HCT116 (cell line): ENCODE measurements around the gene CD24. TPM values are rescaled to one million over a fixed set of nuclear protein-coding genes. Genes with fewer than 3 reads are reported as not detected.

Experiments
- ATAC-seq: fragments of 200-7000 bp; cut with Tn5 transposase; 2 replicates; pipeline ENCODE4 v1.9.1; 2020; ENCODE audit warnings: mild to moderate bottlenecking, moderate library complexity
- BruUV-seq: library from RNA; stranded (reverse); fragments of 400-500 nt; replicated peaks from 2 replicates; lab custom pipeline; 2021; lab: Mats Ljungman, UMichigan
- CTCF ChIA-PET: fragments of 300-600 bp; sonication (Branson Sonifier 250); formaldehyde crosslinking; loops from one replicate; lab custom pipeline; 2021; ENCODE audit warnings: antibody characterized with exemption; lab: Charles Lee
- POLR2A ChIA-PET: fragments of 300-600, 350-600 bp; sonication (Branson Sonifier 250); formaldehyde crosslinking; loops from one replicate; lab custom pipeline; 2021; ENCODE audit warnings: antibody characterized with exemption; lab: Charles Lee
- RAD21 ChIA-PET, 2 experiments: fragments of 300-600 bp; sonication (Branson Sonifier 250); formaldehyde crosslinking; loops; one replicate each; lab custom pipeline; 2023; ENCODE audit warnings: low total read pairs in 2 of 2; ENCODE audit not compliant: uncharacterized antibody in 2 of 2, unreplicated experiment in 2 of 2, low non-redundant PET in 1 of 2; lab: Charles Lee
- DNase-seq: peaks from one replicate; pipeline ENCODE4 v3.0.0-alpha.2; 2010; ENCODE audit warnings: low read depth, low spot score
- H2AFZ ChIP-seq: fragments of 200-600 bp; shearing (Covaris generic), sonication (generic); 2 replicates; pipeline ENCODE4 v1.6.1; 2017; ENCODE audit warnings: low read depth, mixed run types, mixed read lengths, antibody characterized with exemption, low read length; ENCODE audit not compliant: poor library complexity, severe bottlenecking
- H3K27ac ChIP-seq: 2 replicates; pipeline ENCODE4 v1.5.1; 2012; ENCODE audit warnings: low read depth, low read length
- H3K27me3 ChIP-seq: fragments of 200-600 bp; sonication (generic); 2 replicates; pipeline ENCODE4 v1.6.1; 2016; ENCODE audit warnings: mixed run types, low read length, mixed read lengths; ENCODE audit not compliant: insufficient read depth
- H3K36me3 ChIP-seq, 2 experiments: fragments of 200-500 bp in 1 of 2; fragments of 200-600 bp in 1 of 2; sonication (Bioruptor generic) in 1 of 2; sonication (generic) in 1 of 2; 2 replicates each; pipeline versions ENCODE4 v1.5.1 to v1.6.1; 2014 to 2016; ENCODE audit warnings: low read length in 2 of 2, inconsistent platforms in 1 of 2, mixed read lengths in 1 of 2, mixed run types in 1 of 2; ENCODE audit not compliant: insufficient read depth in 2 of 2, control insufficient read depth in 1 of 2
- H3K4me1 ChIP-seq, 2 experiments: fragments of 200-600 bp in 1 of 2; sonication (generic) in 1 of 2; 2 replicates each; pipeline versions ENCODE4 v1.5.1 to v1.6.1; 2012 to 2017; ENCODE audit warnings: low read length in 2 of 2, inconsistent platforms in 1 of 2, mild to moderate bottlenecking in 1 of 2, mixed read lengths in 1 of 2, mixed run types in 1 of 2, moderate library complexity in 1 of 2; ENCODE audit not compliant: insufficient read depth in 2 of 2, control insufficient read depth in 1 of 2
- H3K4me2 ChIP-seq: fragments of 200-600 bp; sonication (generic); 2 replicates; pipeline ENCODE4 v1.6.1; 2017; ENCODE audit warnings: mixed run types, low read length, mixed read lengths
- H3K4me3 ChIP-seq, 2 experiments: fragments of 200-600 bp in 1 of 2; sonication (generic) in 1 of 2; replicated peaks in 1 of 2; 2 replicates each; pipeline ENCODE4 v1.5.1; 2011 to 2016; ENCODE audit warnings: low read length in 2 of 2, control low read depth in 1 of 2, low read depth in 1 of 2, mild to moderate bottlenecking in 1 of 2, mixed read lengths in 1 of 2, mixed run types in 1 of 2
- H3K79me2 ChIP-seq: fragments of 200-600 bp; sonication (generic); 2 replicates; pipeline ENCODE4 v1.6.1; 2017; ENCODE audit warnings: mild to moderate bottlenecking, mixed run types, low read length, moderate library complexity, mixed read lengths; ENCODE audit not compliant: insufficient read depth
- H3K9ac ChIP-seq: fragments of 200-600 bp; sonication (generic); 2 replicates; pipeline ENCODE4 v1.6.1; 2016; ENCODE audit warnings: low read length, mixed read lengths
- H3K9me2 ChIP-seq: fragments of 200-600 bp; sonication (generic), shearing (Covaris generic); 2 replicates; pipeline ENCODE4 v1.6.1; 2017; ENCODE audit warnings: mixed run types, mild to moderate bottlenecking, moderate library complexity; ENCODE audit not compliant: insufficient read depth
- H3K9me3 ChIP-seq, 2 experiments: fragments of 200-500 bp in 1 of 2; fragments of 200-600 bp in 1 of 2; sonication (Bioruptor generic) in 1 of 2; sonication (generic) in 1 of 2; 2 replicates each; pipeline ENCODE4 v1.6.1; 2014 to 2017; ENCODE audit warnings: low read length in 2 of 2, mixed read lengths in 2 of 2, inconsistent platforms in 1 of 2, low read depth in 1 of 2, mild to moderate bottlenecking in 1 of 2, mixed run types in 1 of 2, moderate library complexity in 1 of 2; ENCODE audit not compliant: control insufficient read depth in 1 of 2, insufficient read depth in 1 of 2
- H4K20me1 ChIP-seq: fragments of 200-600 bp; sonication (generic), shearing (Covaris generic); 2 replicates; pipeline ENCODE4 v1.6.1; 2017; ENCODE audit warnings: mixed run types, mild to moderate bottlenecking, moderate library complexity; ENCODE audit not compliant: insufficient read depth
- ATF3 ChIP-seq: IDR thresholded peaks from 2 replicates; pipeline ENCODE4 v1.6.1; 2012
- EGR1 ChIP-seq: IDR thresholded peaks from 2 replicates; pipeline ENCODE4 v1.6.1; 2012; ENCODE audit warnings: low read depth
- RAD21 ChIP-seq: IDR thresholded peaks from 2 replicates; pipeline ENCODE4 v1.6.1; 2012; ENCODE audit warnings: low read depth, mild to moderate bottlenecking
- REST ChIP-seq: IDR thresholded peaks from 2 replicates; pipeline ENCODE4 v1.6.1; 2012; ENCODE audit warnings: low read depth
- SRF ChIP-seq: IDR thresholded peaks from 2 replicates; pipeline ENCODE4 v1.6.1; 2012; ENCODE audit warnings: low read depth
- ZFX ChIP-seq: fragments of 450-650 bp; IDR thresholded peaks from 2 replicates; pipeline ENCODE4 v1.6.1; 2017
- ZNF274 ChIP-seq: fragments of 200-500 bp; sonication (Bioruptor generic); IDR thresholded peaks from 2 replicates; pipeline ENCODE4 v1.6.1; 2014; ENCODE audit warnings: mild to moderate bottlenecking, low read depth, low read length, inconsistent platforms
- intact Hi-C: fragments of 100-400 bp; cut with micrococcal nuclease; formaldehyde crosslinking; loops from 2 replicates; pipeline ENCODE4 v1.10.0; 2022
- total RNA-seq: library from RNA; stranded (reverse); gene quantifications from one replicate; pipeline ENCODE4 v1.2.1, GENCODE V29; 2021; ENCODE audit not compliant: unreplicated experiment
- TF ChIP-seq, protein P1 (sequence below): IDR thresholded peaks from 2 replicates; pipeline ENCODE4 v1.6.1; 2012

CD24 gene
- total RNA-seq, 1 experiment from 2014 or later: 7.3 TPM

DNA sequence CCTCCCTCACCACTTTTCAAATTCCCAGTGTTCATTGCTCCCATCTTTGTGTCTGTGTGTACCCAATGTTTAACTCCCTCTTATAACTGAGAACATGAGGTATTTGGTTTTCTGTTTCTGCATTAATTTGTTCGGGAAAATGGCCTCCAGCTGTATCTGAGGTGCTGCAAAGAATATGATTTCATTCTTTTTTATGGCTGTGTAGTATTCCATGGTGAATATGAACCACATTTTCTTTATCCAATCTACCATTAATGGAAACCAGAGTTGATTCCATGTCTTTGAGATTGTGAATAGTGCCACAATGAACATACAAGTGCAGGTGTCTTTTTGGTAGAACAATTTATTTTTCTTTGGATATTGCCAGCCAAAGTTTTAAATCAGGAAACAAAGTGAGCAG is 10.4 kb downstream of the CD24 start:
- RAD21 ChIA-PET: no interaction called here
- Histone ChIP-seq H3K4me1 (no peaks in the 10 kb centered on the region), H3K9ac (no peak overlapping the region), H3K36me3 (no peaks in the 10 kb centered on the region), H3K27ac (no peak overlapping the region), H3K4me3 (no peak overlapping the region), H3K9me2 (no peaks in the 10 kb centered on the region), H3K27me3 (no peaks in the 10 kb centered on the region), H3K4me2 (no peak overlapping the region), H4K20me1 (no peaks in the 10 kb centered on the region), H3K79me2 (no peaks in the 10 kb centered on the region), H2AFZ (no peak overlapping the region), H3K9me3 (no peaks in the 10 kb centered on the region)
- BruUV-seq: no TSS peak
- ATAC-seq (no peak), DNase-seq (no peak)
- POLR2A ChIA-PET: no interaction called here
- TF ChIP-seq SRF (no peak), RAD21 (no peak), REST (no peak), EGR1 (no peak), ZNF274 (no peak), ATF3 (no peak), ZFX (no peak)
- TF ChIP-seq, protein P1, sequence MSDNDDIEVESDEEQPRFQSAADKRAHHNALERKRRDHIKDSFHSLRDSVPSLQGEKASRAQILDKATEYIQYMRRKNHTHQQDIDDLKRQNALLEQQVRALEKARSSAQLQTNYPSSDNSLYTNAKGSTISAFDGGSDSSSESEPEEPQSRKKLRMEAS: no peak
- intact Hi-C loops: no loop called here
- CTCF ChIA-PET: interaction anchor here (2.0 kb wide), 1 partner anchor 15 kb away, joined by 5 read pairs; no protein-coding TSS in a partner anchor
